GM21367 (cell line): ENCODE measurements around the gene UNC13D.
"Not testable (repeated sequence)": the region's sequence is repeated elsewhere in the genome, so short reads cannot be mapped to it uniquely, and the experiment has no call there.

Experiments used
- ATAC-seq: cut with Tn5 transposase; IDR thresholded peaks from one replicate; pipeline ENCODE4 v1.9.1; 2021; ENCODE audit not compliant: unreplicated experiment

The UNC13D gene

GRCh38 chr17:75875182-75875939 lies 31.2 kb upstream of the UNC13D start:
- ATAC-seq = no peak

DNA sequence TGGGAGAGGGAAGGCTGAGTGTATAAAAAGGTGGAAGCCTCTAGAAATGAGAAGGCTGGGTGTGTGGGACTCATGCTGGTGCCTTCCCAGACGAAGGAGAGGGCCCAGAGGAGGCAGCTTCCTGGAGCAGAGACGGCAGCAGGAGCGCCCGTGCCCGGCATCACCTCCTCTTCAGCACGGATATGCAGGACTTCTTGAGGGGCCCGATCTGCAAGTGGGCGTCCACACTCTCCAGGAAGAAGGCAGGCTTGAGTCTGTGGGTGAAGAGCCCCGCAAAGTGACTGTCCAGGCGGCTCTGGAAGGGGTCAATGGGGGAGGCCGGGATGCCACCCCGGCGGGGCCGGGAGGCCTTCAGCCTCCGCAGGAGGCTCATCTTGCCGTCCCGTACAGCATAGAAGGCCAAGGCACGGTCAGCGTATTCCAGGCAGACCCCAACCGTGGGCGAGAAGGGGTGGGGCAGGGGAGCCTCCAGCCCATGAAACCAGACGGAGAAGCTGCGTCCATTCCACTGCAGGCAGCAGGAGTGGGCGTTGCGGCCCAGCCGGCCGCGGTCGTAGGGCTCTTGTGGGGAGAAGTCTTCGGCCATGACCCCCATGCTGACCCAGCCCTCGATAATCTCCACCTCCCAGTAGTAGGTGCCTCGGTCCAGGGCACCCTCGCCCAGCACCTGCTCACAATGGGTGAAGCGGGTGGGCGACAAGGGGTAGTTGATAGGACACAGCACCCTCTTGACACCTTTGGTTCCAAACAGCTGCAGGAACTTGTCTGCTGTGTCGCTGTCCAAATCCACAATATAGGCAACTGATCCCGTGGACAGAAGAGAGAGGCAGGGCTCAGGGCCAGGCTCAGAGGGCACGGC lies 30.3 kb upstream of the UNC13D start:
- no peak for ATAC-seq

DNA sequence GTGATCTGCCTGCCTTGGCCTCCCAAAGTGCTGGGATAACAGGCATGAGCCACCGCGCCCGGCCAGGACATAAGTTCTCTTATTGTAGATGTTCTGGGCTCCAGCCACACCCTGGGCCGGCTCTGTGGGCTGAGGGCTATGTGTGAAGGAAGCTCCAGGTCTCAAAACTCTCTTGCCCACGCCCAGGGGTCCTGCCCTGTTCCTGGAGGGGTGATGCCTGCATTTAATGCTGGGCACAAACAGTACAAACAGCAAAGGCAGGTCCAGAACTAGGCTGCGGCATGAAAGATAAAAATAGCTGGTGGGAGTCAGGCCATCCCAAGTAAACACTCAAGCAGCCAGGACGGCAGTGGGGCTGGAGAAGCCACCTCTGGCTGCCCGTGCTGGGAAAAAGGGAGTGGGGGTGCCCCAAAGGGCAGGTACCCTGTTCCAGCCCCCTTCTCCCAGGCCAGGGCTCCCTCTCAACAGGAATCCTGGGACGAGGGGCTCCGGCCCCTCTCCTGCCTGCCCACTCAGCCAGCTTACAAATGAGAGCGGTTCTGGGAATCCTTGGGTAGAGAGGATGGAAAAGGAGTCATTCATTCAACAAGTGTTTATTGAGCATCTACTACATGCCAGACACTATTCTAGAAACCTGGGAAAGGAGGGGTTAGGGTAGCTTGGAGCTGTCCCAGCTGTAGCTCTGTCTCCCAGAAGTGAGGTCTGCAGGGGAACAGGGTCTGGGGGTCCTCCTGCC lies 29.6 kb upstream of the UNC13D start:
- ATAC-seq = no peak

DNA sequence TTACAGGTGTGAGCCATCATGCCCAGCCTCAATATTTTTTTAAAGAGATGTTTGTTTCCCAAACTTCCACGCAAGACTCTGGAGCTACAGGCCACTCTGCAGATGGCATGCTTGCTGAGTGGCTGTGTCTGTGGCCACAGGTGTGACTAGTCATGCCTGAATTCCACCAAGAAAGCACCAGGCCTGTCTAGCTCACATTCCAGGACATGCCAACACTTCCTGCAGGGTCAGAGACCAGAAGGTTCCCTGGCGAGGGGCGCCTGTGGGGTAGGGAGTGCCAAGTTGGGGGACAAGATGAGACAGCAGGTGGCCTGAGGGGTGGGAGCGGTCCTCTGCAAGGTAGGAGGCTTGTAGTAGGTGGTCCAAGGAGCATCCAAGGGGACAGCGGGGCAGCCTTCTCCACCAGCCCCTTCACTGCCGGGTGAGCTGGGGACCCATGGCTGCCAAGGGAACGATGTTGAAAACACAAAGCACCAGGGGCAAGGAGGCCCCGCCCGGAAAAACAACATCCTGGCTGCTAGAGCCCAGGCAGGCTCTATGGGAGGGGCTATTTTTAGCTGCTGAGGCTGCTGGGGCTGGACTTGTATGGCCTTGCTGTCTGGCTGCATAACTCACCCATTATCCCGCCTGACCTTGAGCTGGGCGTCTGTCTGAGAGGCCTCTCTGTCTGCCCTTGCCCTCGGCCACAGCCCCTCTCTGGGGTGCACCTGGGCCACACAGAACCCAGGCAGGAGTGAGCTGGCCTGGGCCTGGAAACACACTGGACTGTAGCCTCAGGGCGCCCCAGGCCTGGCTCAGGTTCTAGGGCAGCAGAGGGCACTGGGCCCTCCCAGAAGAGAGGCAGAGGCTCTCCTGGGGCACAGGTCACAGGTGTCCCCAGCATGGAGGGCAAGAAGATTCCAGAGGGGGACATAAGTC lies 28.5 kb upstream of the UNC13D start:
- ATAC-seq = no peak

DNA sequence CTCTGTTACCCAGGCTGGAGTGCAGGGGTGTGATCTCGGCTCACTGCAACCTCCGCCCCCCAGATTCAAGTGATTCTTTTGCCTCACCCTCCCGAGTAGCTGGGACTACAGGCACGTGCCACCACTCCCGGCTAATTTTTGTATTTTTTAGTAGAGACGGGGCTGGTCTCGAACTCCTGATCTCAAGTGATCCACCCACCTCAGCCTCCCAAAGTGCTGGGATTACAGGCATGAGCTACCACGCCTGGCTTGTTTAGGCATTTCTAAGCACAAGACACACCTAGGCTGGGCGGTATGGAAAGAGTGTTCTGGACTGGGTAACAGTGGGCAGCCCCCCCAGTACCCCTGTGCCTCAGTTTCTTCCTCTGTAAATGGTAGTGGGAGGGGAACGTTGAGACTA lies 26.0 kb upstream of the UNC13D start:
- not testable (repeated sequence) for ATAC-seq

GRCh38 chr17:75869282-75870141 lies 25.3 kb upstream of the UNC13D start:
- no peak for ATAC-seq

DNA sequence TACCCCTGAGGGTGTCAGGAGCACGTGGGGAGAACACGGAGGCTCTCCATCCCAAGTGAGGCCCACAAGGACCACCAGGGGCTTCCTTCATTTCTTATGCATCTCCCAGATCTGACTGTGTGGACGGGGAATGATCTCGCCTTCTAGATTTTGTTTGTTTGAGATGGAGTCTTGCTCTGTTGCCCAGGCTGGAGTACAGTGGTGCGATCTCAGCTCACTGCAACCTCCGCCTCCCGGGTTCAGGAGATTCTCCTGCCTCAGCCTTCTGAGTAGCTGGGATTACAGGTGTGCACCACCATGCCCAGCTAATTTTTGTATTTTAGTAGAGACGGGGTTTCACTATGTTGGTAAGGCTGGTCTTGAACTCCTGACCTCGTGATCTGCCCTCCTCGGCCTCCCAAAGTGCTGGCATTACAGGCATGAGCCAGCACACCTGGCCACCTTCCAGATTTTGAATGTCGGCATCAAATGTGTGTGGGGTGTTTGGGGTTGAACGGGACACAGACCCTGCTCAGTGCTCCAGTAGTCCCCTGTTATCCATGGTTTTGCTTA lies 24.6 kb upstream of the UNC13D start:
- ATAC-seq = not testable (repeated sequence)

GRCh38 chr17:75865404-75866188 lies 21.4 kb upstream of the UNC13D start:
- ATAC-seq = not testable (repeated sequence)

DNA sequence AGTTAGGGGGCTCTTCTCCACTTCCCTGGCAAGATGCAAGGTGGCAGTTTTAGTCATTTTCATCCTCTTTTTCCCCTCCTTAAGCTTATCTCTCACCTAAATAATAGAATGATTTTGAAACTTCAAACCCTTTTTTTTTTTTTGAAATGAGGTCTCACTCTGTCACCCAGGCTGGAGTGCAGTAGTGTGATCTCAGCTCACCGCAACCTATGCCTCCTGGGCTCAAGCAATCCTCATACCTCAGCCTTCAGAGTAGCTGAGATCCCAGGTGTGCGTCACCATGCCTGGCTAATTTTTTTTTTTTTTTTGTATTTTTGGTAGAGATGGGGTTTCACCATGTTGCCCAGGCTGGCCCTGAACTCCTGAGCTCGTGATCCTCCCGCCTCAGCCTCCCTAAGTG lies 20.7 kb upstream of the UNC13D start:
- ATAC-seq = peak; percentile 25

GRCh38 chr17:75864448-75864871 lies 20.3 kb upstream of the UNC13D start:
- peak; percentile 81 for ATAC-seq

- no peak for ATAC-seq
These were observed 17.7 kb upstream of the UNC13D start for GRCh38 chr17:75861927-75862317.

DNA sequence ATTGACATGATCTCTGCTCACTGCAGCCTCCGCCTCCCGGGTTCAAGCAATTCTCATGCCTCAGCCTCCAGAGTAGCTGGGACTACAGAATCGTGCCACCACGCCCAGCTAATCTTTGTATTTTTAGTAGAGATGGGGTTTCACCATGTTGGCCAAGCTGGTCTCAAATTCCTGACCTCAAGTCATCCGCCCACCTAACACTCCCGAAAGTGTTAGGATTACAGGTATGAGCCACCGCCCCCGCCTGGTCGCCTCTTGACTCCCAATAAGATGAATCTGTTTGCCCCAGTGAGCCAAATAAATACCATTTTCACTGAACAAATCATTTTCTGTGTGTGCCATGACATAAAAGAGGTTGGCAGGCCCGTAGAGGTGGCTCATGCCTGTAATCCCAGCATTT lies 15.2 kb upstream of the UNC13D start:
- not testable (repeated sequence) for ATAC-seq

- peak; percentile 1 for ATAC-seq
These were observed 12.0 kb upstream of the UNC13D start for GRCh38 chr17:75856062-75856756.

DNA sequence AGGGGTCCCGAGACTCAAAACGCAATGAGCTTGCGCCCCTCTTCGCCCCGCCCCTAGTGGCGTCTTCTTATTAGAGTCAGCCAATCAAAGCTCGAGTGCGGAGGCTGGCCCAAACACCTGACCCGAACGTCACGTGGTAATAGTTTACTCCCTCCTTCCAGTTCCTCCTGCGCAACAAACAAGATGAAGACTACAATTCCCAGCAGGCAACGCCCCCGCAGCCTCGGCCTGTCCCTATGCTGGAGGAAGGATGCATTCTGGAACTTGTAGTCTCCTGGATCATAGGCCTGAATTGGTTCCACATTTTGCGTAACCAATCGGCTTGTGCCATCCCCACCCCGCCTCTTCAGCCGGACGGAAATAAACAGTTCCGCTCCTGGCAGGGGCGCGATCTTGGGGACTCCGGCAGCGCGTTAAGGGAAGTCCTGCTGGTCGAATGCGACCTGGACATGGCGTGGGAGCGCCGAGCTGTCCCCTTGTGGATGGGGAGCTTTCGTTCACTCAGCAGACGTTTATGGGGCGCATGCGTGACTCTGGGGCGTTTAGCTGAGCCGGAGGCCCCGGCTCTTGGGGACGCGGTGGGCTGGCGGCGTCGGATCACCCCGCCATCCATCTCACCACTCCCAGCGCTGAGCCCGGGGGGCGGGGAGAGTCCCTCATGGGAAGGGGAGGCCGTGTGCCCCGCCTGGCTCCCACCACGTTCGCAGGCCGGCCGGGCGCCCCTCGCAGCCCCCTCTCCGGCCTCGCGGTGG lies 11.3 kb upstream of the UNC13D start, which contains the start of gene WBP2:
WBP2 (minus strand) TSS at position 26 of the 752 bp plus-strand sequence. CDS start 38 bp downstream, outside the sequence.
- ATAC-seq = peak; percentile 82

DNA sequence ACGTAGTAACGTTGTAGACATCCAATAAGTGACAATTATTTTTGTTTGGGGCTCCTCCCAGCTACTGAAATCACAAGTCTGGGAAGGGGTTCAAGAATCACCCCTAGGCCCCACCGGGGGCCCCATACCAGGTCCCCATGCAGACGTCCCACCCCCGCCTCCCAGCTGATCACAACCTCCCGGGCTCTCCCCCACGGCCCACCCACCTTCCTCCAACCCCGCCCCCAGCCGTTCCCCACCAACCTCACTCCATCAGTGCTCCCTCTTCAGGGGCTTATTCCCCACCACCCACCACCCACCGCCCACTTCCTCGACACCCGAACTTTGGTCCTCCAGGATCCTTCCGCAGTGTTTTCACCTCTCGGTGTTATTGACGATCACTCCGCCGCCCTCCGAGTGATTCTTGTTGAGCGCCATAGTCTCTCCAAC lies 10.7 kb upstream of the UNC13D start:
- no peak for ATAC-seq

DNA sequence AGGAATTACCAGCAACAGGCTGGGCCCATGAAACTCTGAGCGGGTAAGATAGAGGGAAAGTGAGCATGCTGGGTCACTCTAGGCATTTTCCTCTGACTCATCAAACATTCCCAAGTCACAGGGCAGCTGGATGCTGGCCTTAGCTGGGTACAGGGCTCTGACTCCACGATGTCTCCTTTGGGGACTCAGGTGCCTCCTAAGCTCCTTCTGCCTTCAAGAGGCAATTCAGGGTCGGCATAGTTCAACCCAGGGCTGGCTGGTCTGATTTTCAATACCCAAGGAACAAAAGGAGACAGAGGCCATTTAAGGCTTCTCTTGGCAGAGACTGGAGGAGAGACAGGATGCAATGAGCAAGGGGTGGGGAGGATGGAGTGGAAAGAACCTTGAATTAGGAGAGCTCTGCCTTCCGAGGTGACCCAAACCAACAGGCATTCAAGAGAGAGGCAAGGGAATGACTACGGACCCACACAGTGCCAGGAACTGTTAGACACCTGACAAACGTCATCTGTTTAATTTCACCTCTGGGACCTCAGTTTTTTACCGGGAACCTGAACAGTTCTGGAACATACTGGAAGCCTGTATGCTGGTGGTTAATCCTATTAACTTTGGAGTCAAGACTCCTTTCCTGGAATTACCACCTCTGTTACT lies 10.0 kb upstream of the UNC13D start:
- ATAC-seq = no peak
